ENCODE results near the gene EPB41L4A.

DNA sequence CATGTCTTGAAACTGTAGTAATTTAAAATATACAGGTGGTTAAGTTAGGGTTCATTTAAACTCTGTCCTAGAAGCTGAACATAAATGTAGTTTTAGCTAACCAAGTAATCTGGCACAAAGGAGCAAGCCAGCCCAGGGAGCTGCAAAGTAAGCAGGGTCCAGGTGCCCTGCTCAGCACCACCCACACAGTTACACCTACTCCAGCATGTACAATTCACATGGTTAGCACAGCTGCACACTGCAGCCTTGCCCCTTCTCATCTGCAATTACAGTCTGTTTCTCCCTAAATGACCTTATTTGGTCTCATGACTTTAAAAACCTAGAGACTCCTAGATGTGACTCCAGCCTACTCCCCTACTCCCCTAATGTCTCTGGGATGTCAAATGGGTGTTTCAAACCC, 128.4 kb downstream of the EPB41L4A start:
- no peak for TF ChIP-seq EZH2 (IDR thresholded peaks at IDR 0.05; ENCODE audit: low read length)
- TF ChIP-seq, protein P1, sequence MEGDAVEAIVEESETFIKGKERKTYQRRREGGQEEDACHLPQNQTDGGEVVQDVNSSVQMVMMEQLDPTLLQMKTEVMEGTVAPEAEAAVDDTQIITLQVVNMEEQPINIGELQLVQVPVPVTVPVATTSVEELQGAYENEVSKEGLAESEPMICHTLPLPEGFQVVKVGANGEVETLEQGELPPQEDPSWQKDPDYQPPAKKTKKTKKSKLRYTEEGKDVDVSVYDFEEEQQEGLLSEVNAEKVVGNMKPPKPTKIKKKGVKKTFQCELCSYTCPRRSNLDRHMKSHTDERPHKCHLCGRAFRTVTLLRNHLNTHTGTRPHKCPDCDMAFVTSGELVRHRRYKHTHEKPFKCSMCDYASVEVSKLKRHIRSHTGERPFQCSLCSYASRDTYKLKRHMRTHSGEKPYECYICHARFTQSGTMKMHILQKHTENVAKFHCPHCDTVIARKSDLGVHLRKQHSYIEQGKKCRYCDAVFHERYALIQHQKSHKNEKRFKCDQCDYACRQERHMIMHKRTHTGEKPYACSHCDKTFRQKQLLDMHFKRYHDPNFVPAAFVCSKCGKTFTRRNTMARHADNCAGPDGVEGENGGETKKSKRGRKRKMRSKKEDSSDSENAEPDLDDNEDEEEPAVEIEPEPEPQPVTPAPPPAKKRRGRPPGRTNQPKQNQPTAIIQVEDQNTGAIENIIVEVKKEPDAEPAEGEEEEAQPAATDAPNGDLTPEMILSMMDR (optimal IDR thresholded peaks at IDR 0.05 in 1 of 3, IDR thresholded peaks at IDR 0.05 in 1 of 3, conservative IDR thresholded peaks at IDR 0.05 in 1 of 3; ENCODE audit: extremely low read depth in 1 of 3, insufficient read depth in 2 of 3, low read length in 3 of 3), result no peak

Measured in keratinocyte (primary cell).